SK-N-SH treated with all-trans-retinoic acid at 6 μM for 48 hours (cell line): ENCODE results near the gene PLCD3.

Experiments used
- ARNTL ChIP-seq: fragments of 450-650 bp; formaldehyde crosslinking; IDR thresholded peaks from 2 replicates; pipeline ENCODE4 v1.5.0; 2020; ENCODE audit warnings: low read depth, mild to moderate bottlenecking, moderate library complexity, borderline replicate concordance
- GLIS3 ChIP-seq: fragments of 250-450 bp; sonication (Bioruptor Pico); IDR thresholded peaks from 2 replicates; pipeline ENCODE4 v1.5.0; 2020; ENCODE audit warnings: mild to moderate bottlenecking, moderate library complexity
- OSR1 ChIP-seq: fragments of 250-450 bp; sonication (Bioruptor Pico); IDR thresholded peaks from 2 replicates; pipeline ENCODE4 v1.8.0; 2022; ENCODE audit warnings: moderate library complexity, mild to moderate bottlenecking, inconsistent platforms
- POU6F1 ChIP-seq: fragments of 250-450 bp; sonication (Bioruptor Pico); IDR thresholded peaks from 2 replicates; pipeline ENCODE4 v1.8.0; 2021; ENCODE audit warnings: low read depth, mild to moderate bottlenecking, moderate library complexity, borderline replicate concordance
- TCF4 ChIP-seq: fragments of 250-450 bp; sonication (Bioruptor Pico); IDR thresholded peaks from 2 replicates; pipeline ENCODE4 v1.8.0; 2021; ENCODE audit warnings: mild to moderate bottlenecking, moderate library complexity, borderline replicate concordance
- ZFP3 ChIP-seq: fragments of 250-450 bp; sonication (Bioruptor Pico); IDR thresholded peaks from 2 replicates; pipeline ENCODE4 v1.5.0; 2020; ENCODE audit warnings: mild to moderate bottlenecking, moderate library complexity
- ZNF8 ChIP-seq: fragments of 450-650 bp; formaldehyde crosslinking; IDR thresholded peaks from 2 replicates; pipeline ENCODE4 v1.5.0; 2020; ENCODE audit warnings: mild to moderate bottlenecking, moderate library complexity
- TF ChIP-seq, protein P1 (sequence below): fragments of 250-450 bp; sonication (Bioruptor Pico); IDR thresholded peaks from 2 replicates; pipeline ENCODE4 v1.8.0; 2020; ENCODE audit warnings: mild to moderate bottlenecking, moderate library complexity, borderline replicate concordance
- TF ChIP-seq, protein P2 (sequence below): fragments of 250-450 bp; sonication (Bioruptor Pico); IDR thresholded peaks from 2 replicates; pipeline ENCODE4 v1.5.1; 2020; ENCODE audit warnings: low read depth, mild to moderate bottlenecking, moderate library complexity
- TF ChIP-seq, protein P3 (sequence below): fragments of 250-450 bp; sonication (Bioruptor Pico); IDR thresholded peaks from 2 replicates; pipeline ENCODE4 v1.5.0; 2020; ENCODE audit warnings: mild to moderate bottlenecking, moderate library complexity

- TF ChIP-seq ZNF8 (CRISPR knock-in tag) (no peak), TCF4 (CRISPR knock-in tag) (no peak), GLIS3 (CRISPR knock-in tag) (no peak), ZFP3 (no peak), ARNTL (CRISPR knock-in tag) (no peak), POU6F1 (CRISPR knock-in tag) (no peak), OSR1 (CRISPR knock-in tag) (no peak)
- TF ChIP-seq, protein P1, sequence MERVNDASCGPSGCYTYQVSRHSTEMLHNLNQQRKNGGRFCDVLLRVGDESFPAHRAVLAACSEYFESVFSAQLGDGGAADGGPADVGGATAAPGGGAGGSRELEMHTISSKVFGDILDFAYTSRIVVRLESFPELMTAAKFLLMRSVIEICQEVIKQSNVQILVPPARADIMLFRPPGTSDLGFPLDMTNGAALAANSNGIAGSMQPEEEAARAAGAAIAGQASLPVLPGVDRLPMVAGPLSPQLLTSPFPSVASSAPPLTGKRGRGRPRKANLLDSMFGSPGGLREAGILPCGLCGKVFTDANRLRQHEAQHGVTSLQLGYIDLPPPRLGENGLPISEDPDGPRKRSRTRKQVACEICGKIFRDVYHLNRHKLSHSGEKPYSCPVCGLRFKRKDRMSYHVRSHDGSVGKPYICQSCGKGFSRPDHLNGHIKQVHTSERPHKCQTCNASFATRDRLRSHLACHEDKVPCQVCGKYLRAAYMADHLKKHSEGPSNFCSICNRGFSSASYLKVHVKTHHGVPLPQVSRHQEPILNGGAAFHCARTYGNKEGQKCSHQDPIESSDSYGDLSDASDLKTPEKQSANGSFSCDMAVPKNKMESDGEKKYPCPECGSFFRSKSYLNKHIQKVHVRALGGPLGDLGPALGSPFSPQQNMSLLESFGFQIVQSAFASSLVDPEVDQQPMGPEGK (CRISPR knock-in tag), result no peak
- TF ChIP-seq, protein P2, sequence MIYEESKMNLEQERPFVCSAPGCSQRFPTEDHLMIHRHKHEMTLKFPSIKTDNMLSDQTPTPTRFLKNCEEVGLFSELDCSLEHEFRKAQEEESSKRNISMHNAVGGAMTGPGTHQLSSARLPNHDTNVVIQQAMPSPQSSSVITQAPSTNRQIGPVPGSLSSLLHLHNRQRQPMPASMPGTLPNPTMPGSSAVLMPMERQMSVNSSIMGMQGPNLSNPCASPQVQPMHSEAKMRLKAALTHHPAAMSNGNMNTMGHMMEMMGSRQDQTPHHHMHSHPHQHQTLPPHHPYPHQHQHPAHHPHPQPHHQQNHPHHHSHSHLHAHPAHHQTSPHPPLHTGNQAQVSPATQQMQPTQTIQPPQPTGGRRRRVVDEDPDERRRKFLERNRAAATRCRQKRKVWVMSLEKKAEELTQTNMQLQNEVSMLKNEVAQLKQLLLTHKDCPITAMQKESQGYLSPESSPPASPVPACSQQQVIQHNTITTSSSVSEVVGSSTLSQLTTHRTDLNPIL (CRISPR knock-in tag), result no peak
- TF ChIP-seq, protein P3, sequence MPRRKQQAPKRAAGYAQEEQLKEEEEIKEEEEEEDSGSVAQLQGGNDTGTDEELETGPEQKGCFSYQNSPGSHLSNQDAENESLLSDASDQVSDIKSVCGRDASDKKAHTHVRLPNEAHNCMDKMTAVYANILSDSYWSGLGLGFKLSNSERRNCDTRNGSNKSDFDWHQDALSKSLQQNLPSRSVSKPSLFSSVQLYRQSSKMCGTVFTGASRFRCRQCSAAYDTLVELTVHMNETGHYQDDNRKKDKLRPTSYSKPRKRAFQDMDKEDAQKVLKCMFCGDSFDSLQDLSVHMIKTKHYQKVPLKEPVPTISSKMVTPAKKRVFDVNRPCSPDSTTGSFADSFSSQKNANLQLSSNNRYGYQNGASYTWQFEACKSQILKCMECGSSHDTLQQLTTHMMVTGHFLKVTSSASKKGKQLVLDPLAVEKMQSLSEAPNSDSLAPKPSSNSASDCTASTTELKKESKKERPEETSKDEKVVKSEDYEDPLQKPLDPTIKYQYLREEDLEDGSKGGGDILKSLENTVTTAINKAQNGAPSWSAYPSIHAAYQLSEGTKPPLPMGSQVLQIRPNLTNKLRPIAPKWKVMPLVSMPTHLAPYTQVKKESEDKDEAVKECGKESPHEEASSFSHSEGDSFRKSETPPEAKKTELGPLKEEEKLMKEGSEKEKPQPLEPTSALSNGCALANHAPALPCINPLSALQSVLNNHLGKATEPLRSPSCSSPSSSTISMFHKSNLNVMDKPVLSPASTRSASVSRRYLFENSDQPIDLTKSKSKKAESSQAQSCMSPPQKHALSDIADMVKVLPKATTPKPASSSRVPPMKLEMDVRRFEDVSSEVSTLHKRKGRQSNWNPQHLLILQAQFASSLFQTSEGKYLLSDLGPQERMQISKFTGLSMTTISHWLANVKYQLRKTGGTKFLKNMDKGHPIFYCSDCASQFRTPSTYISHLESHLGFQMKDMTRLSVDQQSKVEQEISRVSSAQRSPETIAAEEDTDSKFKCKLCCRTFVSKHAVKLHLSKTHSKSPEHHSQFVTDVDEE, result no peak
Observed at GRCh38 chr17:45129426-45129939, 2.8 kb downstream of the PLCD3 start.
